ENCODE results near the gene RCN2.

- TF ChIP-seq POLR2AphosphoS5 (IDR thresholded peaks at IDR 0.05; ENCODE audit: low read depth, low read length): no peak
- no peak for TF ChIP-seq SIN3A (IDR thresholded peaks at IDR 0.05; ENCODE audit: borderline replicate concordance, insufficient read depth, low read length)
- TF ChIP-seq, protein P1, sequence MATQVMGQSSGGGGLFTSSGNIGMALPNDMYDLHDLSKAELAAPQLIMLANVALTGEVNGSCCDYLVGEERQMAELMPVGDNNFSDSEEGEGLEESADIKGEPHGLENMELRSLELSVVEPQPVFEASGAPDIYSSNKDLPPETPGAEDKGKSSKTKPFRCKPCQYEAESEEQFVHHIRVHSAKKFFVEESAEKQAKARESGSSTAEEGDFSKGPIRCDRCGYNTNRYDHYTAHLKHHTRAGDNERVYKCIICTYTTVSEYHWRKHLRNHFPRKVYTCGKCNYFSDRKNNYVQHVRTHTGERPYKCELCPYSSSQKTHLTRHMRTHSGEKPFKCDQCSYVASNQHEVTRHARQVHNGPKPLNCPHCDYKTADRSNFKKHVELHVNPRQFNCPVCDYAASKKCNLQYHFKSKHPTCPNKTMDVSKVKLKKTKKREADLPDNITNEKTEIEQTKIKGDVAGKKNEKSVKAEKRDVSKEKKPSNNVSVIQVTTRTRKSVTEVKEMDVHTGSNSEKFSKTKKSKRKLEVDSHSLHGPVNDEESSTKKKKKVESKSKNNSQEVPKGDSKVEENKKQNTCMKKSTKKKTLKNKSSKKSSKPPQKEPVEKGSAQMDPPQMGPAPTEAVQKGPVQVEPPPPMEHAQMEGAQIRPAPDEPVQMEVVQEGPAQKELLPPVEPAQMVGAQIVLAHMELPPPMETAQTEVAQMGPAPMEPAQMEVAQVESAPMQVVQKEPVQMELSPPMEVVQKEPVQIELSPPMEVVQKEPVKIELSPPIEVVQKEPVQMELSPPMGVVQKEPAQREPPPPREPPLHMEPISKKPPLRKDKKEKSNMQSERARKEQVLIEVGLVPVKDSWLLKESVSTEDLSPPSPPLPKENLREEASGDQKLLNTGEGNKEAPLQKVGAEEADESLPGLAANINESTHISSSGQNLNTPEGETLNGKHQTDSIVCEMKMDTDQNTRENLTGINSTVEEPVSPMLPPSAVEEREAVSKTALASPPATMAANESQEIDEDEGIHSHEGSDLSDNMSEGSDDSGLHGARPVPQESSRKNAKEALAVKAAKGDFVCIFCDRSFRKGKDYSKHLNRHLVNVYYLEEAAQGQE (IDR thresholded peaks at IDR 0.05; ENCODE audit: insufficient read depth in 1 of 2, low read depth in 2 of 2, low read length in 2 of 2): no peak
- no peak for TF ChIP-seq TAF1 (IDR thresholded peaks at IDR 0.05; ENCODE audit: borderline replicate concordance, insufficient read depth, low read length)
Observed at GRCh38 chr15:76994001-76994400, 62.5 kb downstream of the RCN2 start.

Data from PFSK-1 (cell line).